ENCODE data around the gene DNAH3. TPM values are rescaled to one million over a fixed set of nuclear protein-coding genes. Genes with fewer than 3 reads are reported as not detected.

The DNAH3 gene
- total RNA-seq, 6 experiments from 2014 or later, result not detected

DNA sequence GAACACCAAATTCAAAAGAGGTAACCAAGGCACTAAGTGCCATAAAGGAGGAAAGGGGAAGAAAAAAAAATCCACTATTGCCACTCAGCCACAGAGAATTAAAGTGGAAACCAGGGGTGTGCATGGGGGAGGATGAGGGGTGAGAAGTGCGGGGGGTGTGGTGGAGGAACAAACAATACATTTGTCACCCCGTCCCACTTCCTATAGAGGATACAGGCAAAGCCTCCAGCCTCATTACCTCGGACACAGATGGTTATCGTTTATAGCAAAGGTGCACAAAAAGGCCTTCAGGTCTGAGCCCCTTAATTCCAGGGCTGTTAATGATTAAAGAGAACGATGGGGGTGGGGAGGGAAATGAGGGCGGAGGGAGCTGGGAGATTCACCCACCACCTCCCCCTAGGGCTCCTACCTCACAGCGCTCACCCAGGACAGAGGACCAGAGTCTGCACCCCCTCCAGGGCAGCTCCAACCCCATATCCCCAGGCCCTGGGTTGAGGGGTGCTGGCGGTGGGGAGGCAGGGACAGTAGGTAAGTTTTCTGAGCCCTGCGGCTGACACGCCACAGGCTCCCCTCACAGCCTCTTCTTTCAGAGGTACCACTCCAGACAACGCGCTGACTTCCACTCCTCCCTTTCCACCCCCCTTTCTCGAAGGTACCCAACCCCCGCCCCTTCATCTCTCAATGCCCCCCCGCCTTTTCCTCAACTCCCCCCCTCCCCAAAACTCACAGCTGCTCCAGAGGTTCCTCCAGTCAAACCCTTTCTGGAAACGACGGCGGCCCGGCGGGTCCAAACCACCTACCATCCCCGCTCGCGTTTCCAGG, 251.0 kb downstream of the DNAH3 start:
- peak overlapping the region; percentile 86 to 96 (median 92) for H3K27ac ChIP-seq
- WGBS (ENCODE audit: insufficient coverage, low coverage, low lambda C conversion rate, missing lambda C conversion rate), result under 1% methylated on average over 19 of the region's 23 CpGs
- peak; percentile 51 to 78 (median 76) for DNase-seq
- peak overlapping the region; percentile 81 to 89 (median 88) for H3K4me3 ChIP-seq
- H3K4me1 ChIP-seq, result peaks cover 0 to 42% (median 14%) of the 10 kb centered on the region in 4 donors
- H3K27me3 ChIP-seq, result no peaks in the 10 kb centered on the region
- peak; percentile 36 to 61 (median 48) for ATAC-seq
- TF ChIP-seq, protein P1, sequence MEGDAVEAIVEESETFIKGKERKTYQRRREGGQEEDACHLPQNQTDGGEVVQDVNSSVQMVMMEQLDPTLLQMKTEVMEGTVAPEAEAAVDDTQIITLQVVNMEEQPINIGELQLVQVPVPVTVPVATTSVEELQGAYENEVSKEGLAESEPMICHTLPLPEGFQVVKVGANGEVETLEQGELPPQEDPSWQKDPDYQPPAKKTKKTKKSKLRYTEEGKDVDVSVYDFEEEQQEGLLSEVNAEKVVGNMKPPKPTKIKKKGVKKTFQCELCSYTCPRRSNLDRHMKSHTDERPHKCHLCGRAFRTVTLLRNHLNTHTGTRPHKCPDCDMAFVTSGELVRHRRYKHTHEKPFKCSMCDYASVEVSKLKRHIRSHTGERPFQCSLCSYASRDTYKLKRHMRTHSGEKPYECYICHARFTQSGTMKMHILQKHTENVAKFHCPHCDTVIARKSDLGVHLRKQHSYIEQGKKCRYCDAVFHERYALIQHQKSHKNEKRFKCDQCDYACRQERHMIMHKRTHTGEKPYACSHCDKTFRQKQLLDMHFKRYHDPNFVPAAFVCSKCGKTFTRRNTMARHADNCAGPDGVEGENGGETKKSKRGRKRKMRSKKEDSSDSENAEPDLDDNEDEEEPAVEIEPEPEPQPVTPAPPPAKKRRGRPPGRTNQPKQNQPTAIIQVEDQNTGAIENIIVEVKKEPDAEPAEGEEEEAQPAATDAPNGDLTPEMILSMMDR (IDR thresholded peaks at IDR 0.05), result no peak
- no peak for TF ChIP-seq POLR2A (IDR thresholded peaks at IDR 0.05)
- intact Hi-C loops (cut with DNase I), result loop anchor here in 1 of 2 donors (10.0 kb wide), 1 partner anchor 45 kb away; no protein-coding TSS in a partner anchor
- no peaks in the 10 kb centered on the region for H3K9me3 ChIP-seq
- H3K36me3 ChIP-seq, result peaks cover 0 to 7% (median 0%) of the 10 kb centered on the region in 4 donors

- Histone ChIP-seq H3K27me3 (no peaks in the 10 kb centered on the region), H3K4me3 (peak overlapping the region; percentile 81 to 89 (median 88)), H3K36me3 (peaks cover 0 to 7% (median 3%) of the 10 kb centered on the region in 4 donors), H3K27ac (peak overlapping the region; percentile 34 to 96 (median 92)), H3K9me3 (no peaks in the 10 kb centered on the region), H3K4me1 (peaks cover 0 to 39% (median 13%) of the 10 kb centered on the region in 4 donors)
- DNase-seq, result no peak
- no peak for TF ChIP-seq POLR2A (IDR thresholded peaks at IDR 0.05)
- TF ChIP-seq, protein P1 (IDR thresholded peaks at IDR 0.05), result no peak
- WGBS (ENCODE audit: insufficient coverage, low coverage, low lambda C conversion rate, missing lambda C conversion rate), result 19% methylated on average over 5 of the region's 5 CpGs
- no peak for ATAC-seq
- intact Hi-C loops (cut with DNase I), result no loop called here
Measured at GRCh38 chr16:20899071-20899470, 251.6 kb downstream of the DNAH3 start.

DNA sequence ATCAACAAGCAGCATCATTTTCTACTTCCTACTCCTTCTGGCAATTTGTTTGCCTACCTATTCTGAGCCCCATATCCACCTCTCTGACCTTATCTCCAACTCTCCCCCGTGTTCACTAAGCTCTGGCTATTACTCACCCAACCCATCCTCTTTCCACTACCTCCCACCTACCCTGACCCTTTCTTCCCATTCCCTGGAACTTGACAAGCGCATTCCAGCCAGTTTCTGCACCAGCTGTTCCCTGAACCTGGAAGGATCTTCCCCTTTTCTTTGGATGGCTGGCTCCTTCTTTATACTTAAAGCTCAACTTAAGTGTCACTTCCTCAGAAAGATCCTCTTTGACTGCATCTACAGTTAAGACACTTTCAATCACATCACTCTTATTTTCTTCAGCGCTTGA, 252.7 kb downstream of the DNAH3 start:
- no peak for TF ChIP-seq POLR2A (IDR thresholded peaks at IDR 0.05)
- TF ChIP-seq, protein P1 (IDR thresholded peaks at IDR 0.05), result no peak
- Histone ChIP-seq H3K4me1 (peaks cover 0 to 35% (median 11%) of the 10 kb centered on the region in 4 donors), H3K9me3 (no peaks in the 10 kb centered on the region), H3K27me3 (no peaks in the 10 kb centered on the region), H3K36me3 (peaks cover 0 to 9% (median 3%) of the 10 kb centered on the region in 4 donors), H3K4me3 (no peak overlapping the region), H3K27ac (no peak overlapping the region)
- DNase-seq, result no peak
- no peak for ATAC-seq
- intact Hi-C loops (cut with DNase I), result no loop called here
- WGBS (ENCODE audit: insufficient coverage, low coverage, low lambda C conversion rate, missing lambda C conversion rate), result 67% methylated on average over 3 of the region's 3 CpGs

- intact Hi-C loops (cut with DNase I), result no loop called here
- H3K27me3 ChIP-seq, result no peaks in the 10 kb centered on the region
- ATAC-seq (peak in 1 of 4 donors; percentile 3), DNase-seq (peak in 1 of 3 donors; percentile 44)
- WGBS (ENCODE audit: insufficient coverage, low coverage, low lambda C conversion rate, missing lambda C conversion rate), result 68% methylated on average over 4 of the region's 4 CpGs
- no peak overlapping the region for H3K27ac ChIP-seq
- peaks cover 0 to 35% (median 11%) of the 10 kb centered on the region in 4 donors for H3K4me1 ChIP-seq
- peaks cover 0 to 9% (median 3%) of the 10 kb centered on the region in 4 donors for H3K36me3 ChIP-seq
- H3K9me3 ChIP-seq, result no peaks in the 10 kb centered on the region
- no peak for TF ChIP-seq POLR2A (IDR thresholded peaks at IDR 0.05)
- TF ChIP-seq, protein P1 (IDR thresholded peaks at IDR 0.05), result no peak
- no peak overlapping the region for H3K4me3 ChIP-seq
Measured at GRCh38 chr16:20897253-20897897, 253.3 kb downstream of the DNAH3 start.
